ENCODE measurements around the gene RPTOR. TPM values are rescaled to one million over a fixed set of nuclear protein-coding genes. Genes with fewer than 3 reads are reported as not detected.

Gene RPTOR
- total RNA-seq, 1 donor: 27.9 TPM

GRCh38 chr17:80772906-80773242 lies 228.2 kb downstream of the RPTOR start:
- Histone ChIP-seq H3K4me1 (ENCODE audit: insufficient read depth, low read length) (peaks cover 10% of the 10 kb centered on the region), H3K27ac (ENCODE audit: low read depth, low read length) (no peak overlapping the region), H3K79me2 (ENCODE audit: insufficient read depth, low read length) (no peaks in the 10 kb centered on the region), H3K9me3 (ENCODE audit: low read depth, low read length) (no peaks in the 10 kb centered on the region), H4K20me1 (ENCODE audit: insufficient read depth, low read length) (peaks cover 2% of the 10 kb centered on the region), H3K36me3 (ENCODE audit: insufficient read depth, low read length) (peaks cover 6% of the 10 kb centered on the region), H3K27me3 (ENCODE audit: insufficient read depth, low read length) (no peaks in the 10 kb centered on the region), H2AFZ (ENCODE audit: low read length) (no peak overlapping the region), H3K4me3 (ENCODE audit: insufficient read depth, low read length) (no peak overlapping the region), H3K4me2 (ENCODE audit: insufficient read depth, low read length) (no peak overlapping the region)
- DNase-seq (ENCODE audit: insufficient read length, low spot score, missing footprints): no peak
- TF ChIP-seq, protein P1, sequence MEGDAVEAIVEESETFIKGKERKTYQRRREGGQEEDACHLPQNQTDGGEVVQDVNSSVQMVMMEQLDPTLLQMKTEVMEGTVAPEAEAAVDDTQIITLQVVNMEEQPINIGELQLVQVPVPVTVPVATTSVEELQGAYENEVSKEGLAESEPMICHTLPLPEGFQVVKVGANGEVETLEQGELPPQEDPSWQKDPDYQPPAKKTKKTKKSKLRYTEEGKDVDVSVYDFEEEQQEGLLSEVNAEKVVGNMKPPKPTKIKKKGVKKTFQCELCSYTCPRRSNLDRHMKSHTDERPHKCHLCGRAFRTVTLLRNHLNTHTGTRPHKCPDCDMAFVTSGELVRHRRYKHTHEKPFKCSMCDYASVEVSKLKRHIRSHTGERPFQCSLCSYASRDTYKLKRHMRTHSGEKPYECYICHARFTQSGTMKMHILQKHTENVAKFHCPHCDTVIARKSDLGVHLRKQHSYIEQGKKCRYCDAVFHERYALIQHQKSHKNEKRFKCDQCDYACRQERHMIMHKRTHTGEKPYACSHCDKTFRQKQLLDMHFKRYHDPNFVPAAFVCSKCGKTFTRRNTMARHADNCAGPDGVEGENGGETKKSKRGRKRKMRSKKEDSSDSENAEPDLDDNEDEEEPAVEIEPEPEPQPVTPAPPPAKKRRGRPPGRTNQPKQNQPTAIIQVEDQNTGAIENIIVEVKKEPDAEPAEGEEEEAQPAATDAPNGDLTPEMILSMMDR (IDR thresholded peaks at IDR 0.05; ENCODE audit: extremely low read depth, low read depth, low read length): no peak

- no peaks in the 10 kb centered on the region for H3K9me3 ChIP-seq (ENCODE audit: low read depth, low read length)
- H3K4me1 ChIP-seq (ENCODE audit: insufficient read depth, low read length): peaks cover 10% of the 10 kb centered on the region
- no peak overlapping the region for H3K4me3 ChIP-seq (ENCODE audit: insufficient read depth, low read length)
- H3K4me2 ChIP-seq (ENCODE audit: insufficient read depth, low read length): no peak overlapping the region
- peak; percentile 77 for DNase-seq (ENCODE audit: insufficient read length, low spot score, missing footprints)
- peak overlapping the region; percentile 73 for H2AFZ ChIP-seq (ENCODE audit: low read length)
- peaks cover 6% of the 10 kb centered on the region for H3K36me3 ChIP-seq (ENCODE audit: insufficient read depth, low read length)
- H3K27me3 ChIP-seq (ENCODE audit: insufficient read depth, low read length): no peaks in the 10 kb centered on the region
- H3K27ac ChIP-seq (ENCODE audit: low read depth, low read length): no peak overlapping the region
- H3K79me2 ChIP-seq (ENCODE audit: insufficient read depth, low read length): no peaks in the 10 kb centered on the region
- TF ChIP-seq, protein P1 (IDR thresholded peaks at IDR 0.05; ENCODE audit: extremely low read depth, low read depth, low read length): peak; percentile 10
- H4K20me1 ChIP-seq (ENCODE audit: insufficient read depth, low read length): no peaks in the 10 kb centered on the region
Observed at GRCh38 chr17:80773243-80773991, 228.8 kb downstream of the RPTOR start.

- DNase-seq (ENCODE audit: insufficient read length, low spot score, missing footprints): no peak
- H3K4me2 ChIP-seq (ENCODE audit: insufficient read depth, low read length): no peak overlapping the region
Observed at GRCh38 chr17:80774146-80774545, 229.5 kb downstream of the RPTOR start.

GRCh38 chr17:80774643-80775281 lies 230.1 kb downstream of the RPTOR start:
- H3K9me3 ChIP-seq (ENCODE audit: low read depth, low read length): no peaks in the 10 kb centered on the region
- no peak overlapping the region for H3K4me3 ChIP-seq (ENCODE audit: insufficient read depth, low read length)
- H3K4me2 ChIP-seq (ENCODE audit: insufficient read depth, low read length): no peak overlapping the region
- peaks cover 10% of the 10 kb centered on the region for H3K4me1 ChIP-seq (ENCODE audit: insufficient read depth, low read length)
- TF ChIP-seq, protein P1 (IDR thresholded peaks at IDR 0.05; ENCODE audit: extremely low read depth, low read depth, low read length): no peak
- peaks cover 6% of the 10 kb centered on the region for H3K36me3 ChIP-seq (ENCODE audit: insufficient read depth, low read length)
- no peaks in the 10 kb centered on the region for H4K20me1 ChIP-seq (ENCODE audit: insufficient read depth, low read length)
- no peak overlapping the region for H2AFZ ChIP-seq (ENCODE audit: low read length)
- no peaks in the 10 kb centered on the region for H3K27me3 ChIP-seq (ENCODE audit: insufficient read depth, low read length)
- DNase-seq (ENCODE audit: insufficient read length, low spot score, missing footprints): no peak
- no peaks in the 10 kb centered on the region for H3K79me2 ChIP-seq (ENCODE audit: insufficient read depth, low read length)
- no peak overlapping the region for H3K27ac ChIP-seq (ENCODE audit: low read depth, low read length)

More at GRCh38 chr17:80774146-80774545, 229.5 kb downstream of the RPTOR start:
- Histone ChIP-seq H3K27ac (ENCODE audit: low read depth, low read length) (no peak overlapping the region), H3K4me1 (ENCODE audit: insufficient read depth, low read length) (peaks cover 10% of the 10 kb centered on the region), H3K4me3 (ENCODE audit: insufficient read depth, low read length) (no peak overlapping the region), H3K36me3 (ENCODE audit: insufficient read depth, low read length) (peaks cover 6% of the 10 kb centered on the region), H3K79me2 (ENCODE audit: insufficient read depth, low read length) (no peaks in the 10 kb centered on the region), H4K20me1 (ENCODE audit: insufficient read depth, low read length) (no peaks in the 10 kb centered on the region), H2AFZ (ENCODE audit: low read length) (no peak overlapping the region), H3K27me3 (ENCODE audit: insufficient read depth, low read length) (no peaks in the 10 kb centered on the region), H3K9me3 (ENCODE audit: low read depth, low read length) (no peaks in the 10 kb centered on the region)
- TF ChIP-seq, protein P1 (IDR thresholded peaks at IDR 0.05; ENCODE audit: extremely low read depth, low read depth, low read length): no peak
